SKM-1 (cell line): ENCODE data around the gene GBE1.
A peak's percentile ranks its signal among the peaks of the same experiment; 100 is the strongest.
"Not testable (repeated sequence)": the region's sequence is repeated elsewhere in the genome, so short reads cannot be mapped to it uniquely, and the experiment has no call there.

ENCODE experiments used
- DNase-seq: peaks from one replicate; lab custom pipeline; 2025; ENCODE audit not compliant: unreplicated experiment; lab: John Stamatoyannopoulos, UW

The GBE1 gene

DNA sequence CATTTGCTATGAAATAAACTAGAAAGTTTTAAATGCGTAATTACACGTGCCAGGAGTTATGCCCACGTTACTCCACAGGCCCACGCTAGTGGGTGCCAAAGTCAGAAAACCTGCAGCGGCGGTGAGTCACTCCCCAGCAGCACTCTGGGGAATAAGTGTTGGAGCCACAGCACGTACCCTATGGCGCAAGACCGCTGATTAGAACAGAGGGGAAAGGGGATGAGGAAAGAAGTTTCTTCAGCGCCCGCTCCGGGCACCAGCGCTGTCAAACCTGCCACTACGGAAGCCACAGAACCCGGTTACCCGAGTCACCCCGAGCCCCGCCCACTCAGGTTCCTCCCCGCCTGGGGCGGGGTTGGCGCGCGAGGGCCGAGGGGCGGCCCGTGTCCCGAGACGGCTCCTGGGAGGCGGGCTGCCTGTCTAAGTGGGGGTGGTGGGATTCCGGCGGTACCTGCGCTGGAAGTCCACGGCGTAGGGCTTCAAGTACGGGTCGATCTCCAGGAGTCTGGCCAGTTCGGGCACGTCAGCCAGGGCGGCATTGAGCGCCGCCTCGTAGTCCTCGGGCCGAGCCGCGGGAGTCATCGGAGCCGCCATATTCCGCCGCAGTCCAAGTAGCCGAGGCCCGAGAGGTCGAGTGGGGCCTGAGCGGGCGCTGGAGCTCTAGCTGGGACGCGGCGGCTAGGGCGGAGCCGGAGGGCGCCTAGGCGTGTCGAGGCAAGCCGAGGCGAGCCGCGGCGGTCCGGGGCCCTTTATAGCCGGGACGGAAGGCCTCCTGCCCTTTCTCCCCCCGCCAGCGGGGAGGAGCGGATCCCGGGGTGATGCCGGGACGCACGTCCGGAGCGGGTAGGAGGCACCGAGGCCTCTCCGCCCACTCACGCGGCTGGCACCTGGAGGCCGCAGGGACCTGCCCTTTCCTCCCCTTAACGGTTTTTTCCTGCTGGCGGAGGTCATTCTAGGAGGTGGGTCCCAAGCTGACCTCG lies at the start of gene GBE1:
Gene GBE1, minus strand, starts transcription at position 722 of the 980 bp plus-strand sequence. Its CDS starts 128 bp downstream, at position 594.
- peak; percentile 98 for DNase-seq

GRCh38 chr3:81808900-81809299 lies 47.5 kb upstream of the GBE1 start:
- no peak for DNase-seq

DNA sequence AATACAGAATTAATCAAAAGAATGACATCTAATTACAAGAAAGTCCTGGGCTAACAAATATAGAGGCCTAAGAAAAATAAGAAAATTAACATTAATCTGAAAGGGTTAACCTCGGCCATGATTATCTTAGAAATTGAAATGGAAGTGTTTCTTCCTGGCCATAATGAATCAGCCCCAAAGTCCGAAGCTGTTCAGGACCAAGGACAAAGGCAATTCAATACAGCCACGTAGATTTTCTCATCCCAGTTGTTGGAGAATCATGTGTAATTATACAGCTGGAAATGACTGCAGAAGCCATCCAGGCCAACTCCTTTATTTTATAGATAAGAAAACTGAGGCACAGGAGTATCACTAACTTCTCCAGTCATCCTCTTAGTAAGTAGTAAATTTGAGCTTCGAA lies 38.0 kb upstream of the GBE1 start:
- DNase-seq, result no peak

- DNase-seq, result no peak
These were observed 32.0 kb upstream of the GBE1 start for GRCh38 chr3:81793410-81793809.

- DNase-seq, result no peak
These were observed 28.7 kb upstream of the GBE1 start for GRCh38 chr3:81790117-81790516.

DNA sequence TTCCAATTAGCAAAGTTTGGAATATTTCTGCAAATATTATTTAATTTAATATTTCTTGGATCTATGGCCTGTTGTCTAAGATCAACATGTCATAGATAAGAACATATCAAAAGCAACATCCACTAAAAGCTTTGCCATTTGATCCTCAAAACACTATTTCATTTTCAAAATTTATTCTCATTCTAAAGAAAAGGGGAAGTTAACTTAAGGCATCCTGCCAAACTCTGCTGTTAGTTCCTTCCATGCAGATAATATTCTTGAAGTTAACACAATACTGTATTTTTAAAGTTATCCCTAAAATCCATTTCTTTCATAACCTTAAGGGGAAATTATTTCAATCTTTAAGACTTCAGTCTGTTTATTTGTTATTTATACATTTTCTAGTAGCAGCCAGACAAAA lies 28.2 kb upstream of the GBE1 start:
- peak; percentile 63 for DNase-seq

DNA sequence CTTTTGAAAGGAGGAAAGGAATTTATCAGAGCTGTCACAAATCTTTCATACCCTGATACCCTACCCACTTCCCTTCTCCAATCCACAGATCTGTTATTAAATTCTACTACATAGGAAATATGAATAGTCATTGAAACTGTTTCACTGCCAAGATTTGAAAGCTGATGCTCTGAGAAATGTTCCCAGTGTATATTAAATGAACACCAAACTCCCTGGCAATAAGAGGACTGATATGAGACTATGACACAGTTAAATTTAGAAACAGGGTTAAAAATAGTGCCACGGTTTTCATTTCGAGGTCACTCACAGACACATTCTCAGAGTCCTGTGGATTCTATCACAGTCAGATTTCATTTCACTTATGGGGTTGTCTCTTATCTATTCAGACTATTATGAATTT lies 27.2 kb upstream of the GBE1 start:
- DNase-seq, result no peak

DNA sequence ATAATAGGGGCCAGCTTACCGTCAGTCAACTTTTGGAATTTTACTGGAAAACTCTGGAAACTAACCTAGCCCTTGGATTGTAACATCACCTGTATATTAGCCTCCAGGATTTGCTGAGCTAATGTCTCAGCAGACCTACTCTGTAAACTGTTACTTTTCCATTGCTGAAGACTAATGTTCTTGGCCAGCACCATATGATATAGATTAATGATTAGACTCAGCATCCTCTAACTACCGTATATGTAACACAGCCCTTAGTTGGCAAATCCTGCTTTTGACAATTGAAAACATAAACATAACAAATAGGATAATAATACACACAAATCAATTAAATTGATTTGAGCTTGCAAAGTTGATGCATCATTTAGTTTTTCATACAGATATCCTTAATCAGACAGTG lies 26.6 kb upstream of the GBE1 start:
- no peak for DNase-seq

GRCh38 chr3:81782585-81782984 lies 21.1 kb upstream of the GBE1 start:
- DNase-seq, result no peak

- no peak for DNase-seq
These were observed 17.3 kb upstream of the GBE1 start for GRCh38 chr3:81778678-81779182.

DNA sequence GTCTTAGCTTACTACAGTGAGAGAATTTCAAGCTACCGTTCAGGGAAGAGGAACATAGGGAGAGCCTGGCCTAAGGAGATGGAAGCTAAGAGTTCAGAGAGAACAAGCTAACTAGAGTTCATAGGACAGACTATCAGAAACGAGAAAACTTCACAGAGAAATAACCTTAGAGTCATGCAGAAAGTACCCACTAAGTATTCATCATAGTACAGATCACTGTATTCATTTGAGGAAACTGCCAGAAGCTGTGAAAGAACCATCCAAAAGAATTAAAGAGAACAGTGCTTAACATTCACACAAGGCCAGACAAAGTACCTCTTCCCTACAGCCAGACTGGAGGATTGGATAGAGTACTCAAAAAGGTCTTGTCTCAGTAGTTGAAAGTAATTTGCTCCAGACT lies 15.2 kb upstream of the GBE1 start:
- no peak for DNase-seq

- DNase-seq, result no peak
These were observed 9.3 kb upstream of the GBE1 start for GRCh38 chr3:81770710-81771109.

GRCh38 chr3:81769299-81769698 lies 7.9 kb upstream of the GBE1 start:
- no peak for DNase-seq

GRCh38 chr3:81767250-81767859 lies 5.9 kb upstream of the GBE1 start:
- DNase-seq, result not testable (repeated sequence)

DNA sequence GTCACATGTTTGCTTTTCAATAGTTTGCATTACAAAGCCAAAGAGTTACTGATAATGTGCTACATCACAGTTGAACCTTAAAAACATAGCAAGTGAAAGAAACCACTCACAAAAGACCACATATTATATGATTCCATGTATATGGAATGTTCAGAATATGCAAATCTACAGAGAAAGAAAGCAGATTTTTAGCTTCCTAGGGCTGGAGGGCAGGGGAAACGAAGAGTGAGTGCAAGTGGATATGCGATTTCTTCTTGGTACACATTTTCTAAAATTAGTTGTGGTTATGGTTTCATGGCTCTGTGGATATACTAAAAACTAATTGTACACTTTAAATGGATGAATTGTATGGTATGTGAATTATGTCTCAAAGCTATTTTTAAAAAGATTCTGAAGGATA lies 4.0 kb upstream of the GBE1 start:
- DNase-seq, result no peak

GRCh38 chr3:81764665-81765064 lies 3.2 kb upstream of the GBE1 start:
- DNase-seq, result no peak

DNA sequence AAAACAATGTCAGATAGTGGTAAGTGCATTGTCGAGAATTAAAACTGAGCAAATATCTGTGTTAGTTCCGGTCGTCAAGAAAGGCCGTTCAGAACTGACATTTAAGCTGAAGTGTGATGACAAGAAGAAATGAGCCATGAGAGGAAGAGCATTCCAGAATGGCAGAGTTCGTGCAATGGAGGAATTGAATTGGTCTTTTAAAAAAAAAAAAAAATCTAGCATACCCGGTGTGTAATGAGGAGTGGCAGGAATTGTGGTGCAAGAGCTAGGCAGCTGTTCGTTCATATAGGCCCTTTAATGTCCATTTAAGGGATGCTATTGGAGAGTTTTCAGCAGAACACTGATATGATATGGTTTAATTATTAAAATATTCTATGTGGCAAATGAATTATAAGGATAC lies 2.6 kb upstream of the GBE1 start:
- DNase-seq, result no peak

DNA sequence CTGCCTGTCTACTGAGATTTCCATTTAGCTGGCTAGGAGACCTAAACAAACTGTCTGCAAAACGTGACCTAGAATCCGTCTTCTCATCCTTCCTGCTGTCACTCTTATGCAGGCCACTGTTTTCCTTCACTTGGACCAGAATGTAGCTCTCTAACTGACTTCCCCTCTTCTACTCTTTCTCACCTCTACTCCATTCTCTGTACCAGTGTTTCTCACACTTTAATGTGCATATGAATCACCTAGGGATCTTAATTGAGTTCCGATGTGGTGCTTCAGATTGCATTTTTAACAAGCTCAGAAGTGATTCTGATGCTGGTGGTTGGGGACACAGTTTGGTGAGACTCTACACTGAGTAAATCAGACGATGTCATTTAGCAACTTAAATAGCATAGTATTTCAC lies 1.6 kb upstream of the GBE1 start:
- DNase-seq, result no peak

DNA sequence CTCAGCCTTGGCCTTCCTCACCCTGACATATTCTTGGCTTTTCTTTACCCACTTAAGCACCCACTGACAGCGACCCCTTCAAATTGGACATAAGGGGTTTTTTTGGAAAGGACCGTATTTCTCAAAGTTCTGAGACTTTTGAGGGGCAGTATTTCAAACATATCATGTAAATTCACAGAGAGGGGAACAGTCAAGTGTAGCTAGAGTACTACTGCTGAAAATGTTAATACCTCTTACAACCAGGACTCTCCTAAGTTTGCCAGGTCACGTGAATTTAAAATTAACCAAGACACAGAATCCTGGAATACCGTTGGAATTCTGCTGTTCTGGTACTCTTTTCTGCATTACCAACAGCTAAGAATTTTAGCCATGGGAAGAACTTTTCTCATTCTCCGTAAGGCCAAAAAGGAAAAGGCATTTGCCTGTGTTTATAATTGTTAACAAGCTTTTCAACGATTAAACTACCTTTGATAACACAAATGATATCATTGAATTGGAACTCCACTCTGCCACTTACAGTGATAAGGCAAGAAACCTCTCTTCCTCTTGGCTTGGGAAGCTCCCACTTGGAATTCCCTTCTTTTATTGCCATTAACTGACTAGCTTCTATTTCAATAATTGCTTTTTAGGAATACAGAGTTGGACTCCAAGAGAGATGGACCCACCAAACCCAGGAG lies 597 bp upstream of the GBE1 start:
- no peak for DNase-seq

- no peak for DNase-seq
These were observed 1.2 kb downstream of the GBE1 start for GRCh38 chr3:81760215-81760614.

DNA sequence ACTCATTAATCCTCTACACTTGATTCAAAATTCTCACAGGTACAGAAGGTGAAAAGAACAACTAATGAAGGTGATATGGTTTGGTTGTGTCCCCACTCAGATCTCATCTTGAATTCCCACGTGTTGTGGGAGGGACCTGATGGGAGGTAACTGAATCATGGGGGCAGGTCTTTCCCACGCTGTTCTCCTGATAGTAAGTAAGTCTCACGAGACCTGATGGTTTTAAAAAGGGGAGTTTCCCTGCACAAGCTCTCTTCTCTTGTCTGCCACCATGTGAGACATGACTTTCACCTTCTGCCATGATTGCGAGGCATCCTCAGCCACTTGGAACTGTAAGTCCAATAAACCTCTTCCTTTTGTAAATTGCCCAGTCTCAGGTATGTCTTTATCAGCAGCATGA lies 2.7 kb downstream of the GBE1 start:
- DNase-seq, result not testable (repeated sequence)

- DNase-seq, result no peak
These were observed 3.2 kb downstream of the GBE1 start for GRCh38 chr3:81758275-81758674.
